WTC11 (cell line): ENCODE measurements around the gene COQ2.

Source experiments
- ATF3 ChIP-seq: sonication (generic); formaldehyde crosslinking; conservative IDR thresholded peaks from 2 replicates; pipeline ENCODE4 v1.8.1; 2022; ENCODE audit warnings: mild to moderate bottlenecking, missing genetic modification reagents
- CTCF ChIP-seq: fragments of 200-600 bp; IDR thresholded peaks from 2 replicates; pipeline ENCODE4 v1.8.0; 2022; ENCODE audit warnings: antibody characterized with exemption
- ELF4 ChIP-seq: sonication (generic); formaldehyde crosslinking; IDR thresholded peaks from 2 replicates; pipeline ENCODE4 v1.8.1; 2022; ENCODE audit warnings: low read depth, mild to moderate bottlenecking, moderate library complexity, missing genetic modification reagents
- MXD4 ChIP-seq: fragments of 250-450 bp; sonication (Bioruptor Pico); IDR thresholded peaks from 2 replicates; pipeline ENCODE4 v1.8.0; 2021; ENCODE audit warnings: mild to moderate bottlenecking, moderate library complexity, borderline replicate concordance
- ZNF121 ChIP-seq: sonication (generic); formaldehyde crosslinking; IDR thresholded peaks from 2 replicates; pipeline ENCODE4 v1.8.0; 2023; ENCODE audit warnings: missing genetic modification reagents
- TF ChIP-seq, protein P1 (sequence below): sonication (generic); formaldehyde crosslinking; IDR thresholded peaks from 2 replicates; pipeline ENCODE4 v1.8.0; 2022; ENCODE audit warnings: mild to moderate bottlenecking, missing genetic modification reagents

- no peak for TF ChIP-seq ELF4 (CRISPR knock-in tag)
- TF ChIP-seq CTCF = no peak
- TF ChIP-seq MXD4 (CRISPR knock-in tag) = no peak
- no peak for TF ChIP-seq ZNF121 (CRISPR knock-in tag)
- TF ChIP-seq ATF3 = no peak
- TF ChIP-seq, protein P1, sequence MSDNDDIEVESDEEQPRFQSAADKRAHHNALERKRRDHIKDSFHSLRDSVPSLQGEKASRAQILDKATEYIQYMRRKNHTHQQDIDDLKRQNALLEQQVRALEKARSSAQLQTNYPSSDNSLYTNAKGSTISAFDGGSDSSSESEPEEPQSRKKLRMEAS (CRISPR knock-in tag) = no peak
These were observed 1.4 kb downstream of the COQ2 start for GRCh38 chr4:83283181-83283580.
